ENCODE data around the gene TP63.

Gene TP63

DNA sequence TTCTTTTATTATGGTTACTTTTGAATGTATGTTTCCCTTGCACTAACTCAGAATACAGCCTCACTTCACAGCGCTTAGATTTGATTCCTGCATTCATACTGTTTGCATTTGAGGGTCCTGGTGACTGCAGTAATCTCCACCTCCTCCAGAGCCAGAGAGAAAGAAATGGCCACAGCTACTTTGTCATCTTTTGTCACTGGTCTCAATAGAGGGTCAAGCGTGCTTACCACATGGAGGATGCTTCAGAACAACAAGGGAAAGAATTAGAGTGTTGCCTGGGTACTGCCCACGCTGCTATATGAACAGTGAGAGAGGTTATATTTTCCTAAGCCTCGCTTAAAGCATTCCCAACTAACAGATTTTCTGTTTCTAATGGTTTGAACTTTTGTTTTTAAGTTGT, 190.1 kb downstream of the TP63 start:
- Histone ChIP-seq H3K4me3 (ENCODE audit: low read depth, low read length) (no peak overlapping the region), H3K27me3 (ENCODE audit: control insufficient read depth, insufficient read depth, low read length) (no peaks in the 10 kb centered on the region), H3K36me3 (ENCODE audit: control insufficient read depth, insufficient read depth, low read length) (no peaks in the 10 kb centered on the region), H3K27ac (ENCODE audit: low read depth, low read length) (no peak overlapping the region), H3K4me1 (ENCODE audit: control insufficient read depth, insufficient read depth, low read length) (peaks cover 22% of the 10 kb centered on the region), H3K9me3 (ENCODE audit: control insufficient read depth, insufficient read depth, low read length) (no peaks in the 10 kb centered on the region), H3K9ac (ENCODE audit: low read depth, low read length) (no peak overlapping the region)

DNA sequence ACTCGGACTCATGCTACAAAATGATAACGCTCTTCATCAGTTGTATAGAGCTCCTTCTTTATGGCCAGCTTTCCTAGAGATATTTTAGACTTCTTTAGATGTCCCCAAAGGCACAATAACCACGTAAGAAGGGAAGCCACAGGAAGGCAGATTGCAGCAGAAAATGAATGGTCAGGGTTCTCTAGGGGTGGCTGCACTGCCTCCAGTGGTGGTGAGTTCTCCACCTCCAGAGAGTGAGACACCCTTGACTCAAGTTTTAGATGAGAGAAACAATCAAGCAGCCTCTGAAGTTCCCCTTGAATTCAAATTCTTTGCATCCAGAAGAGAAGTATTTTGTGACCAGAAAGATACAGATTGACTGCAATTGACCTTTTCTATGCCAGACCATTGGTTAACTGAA, 191.5 kb downstream of the TP63 start:
- Histone ChIP-seq H3K9ac (ENCODE audit: low read depth, low read length) (no peak overlapping the region), H3K9me3 (ENCODE audit: control insufficient read depth, insufficient read depth, low read length) (no peaks in the 10 kb centered on the region), H3K36me3 (ENCODE audit: control insufficient read depth, insufficient read depth, low read length) (no peaks in the 10 kb centered on the region), H3K4me3 (ENCODE audit: low read depth, low read length) (no peak overlapping the region), H3K27me3 (ENCODE audit: control insufficient read depth, insufficient read depth, low read length) (no peaks in the 10 kb centered on the region), H3K4me1 (ENCODE audit: control insufficient read depth, insufficient read depth, low read length) (peaks cover 13% of the 10 kb centered on the region), H3K27ac (ENCODE audit: low read depth, low read length) (no peak overlapping the region)

DNA sequence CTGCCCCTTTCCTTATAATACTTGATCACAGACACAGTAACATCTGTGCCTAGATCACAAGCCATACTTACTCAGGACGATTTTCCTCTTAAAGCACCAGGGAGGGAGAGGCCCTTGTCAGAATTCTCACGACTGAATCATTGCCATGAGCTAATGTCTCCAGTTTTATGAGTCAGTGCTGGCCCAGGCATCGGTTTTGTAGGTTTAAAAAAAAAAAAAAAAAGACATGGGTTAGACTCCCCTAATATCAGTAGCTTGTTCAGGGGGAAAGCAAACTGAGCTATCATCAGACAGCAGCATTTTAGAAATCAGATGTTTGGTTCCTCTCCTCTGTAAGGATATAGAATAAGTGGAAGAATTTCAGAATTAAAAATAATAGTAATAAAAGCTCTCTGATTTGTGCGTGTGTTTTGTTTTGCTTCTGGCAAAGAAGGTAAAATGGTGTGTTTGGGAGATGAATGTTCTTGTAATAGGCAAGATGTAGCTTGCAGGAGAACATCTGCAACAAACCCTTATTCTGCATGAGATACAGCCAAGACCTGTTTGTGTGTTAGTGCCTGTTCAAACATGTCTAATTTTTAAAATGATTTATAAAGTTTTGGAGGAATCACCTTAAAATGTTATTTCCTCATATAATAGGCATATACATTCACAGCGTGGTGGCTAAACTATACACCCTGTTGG, 193.6 kb downstream of the TP63 start:
- H3K27me3 ChIP-seq (ENCODE audit: control insufficient read depth, insufficient read depth, low read length): no peaks in the 10 kb centered on the region
- H3K27ac ChIP-seq (ENCODE audit: low read depth, low read length): no peak overlapping the region
- no peaks in the 10 kb centered on the region for H3K9me3 ChIP-seq (ENCODE audit: control insufficient read depth, insufficient read depth, low read length)
- no peaks in the 10 kb centered on the region for H3K36me3 ChIP-seq (ENCODE audit: control insufficient read depth, insufficient read depth, low read length)
- H3K9ac ChIP-seq (ENCODE audit: low read depth, low read length): no peak overlapping the region
- H3K4me3 ChIP-seq (ENCODE audit: low read depth, low read length): no peak overlapping the region
- peaks cover 4% of the 10 kb centered on the region for H3K4me1 ChIP-seq (ENCODE audit: control insufficient read depth, insufficient read depth, low read length)

DNA sequence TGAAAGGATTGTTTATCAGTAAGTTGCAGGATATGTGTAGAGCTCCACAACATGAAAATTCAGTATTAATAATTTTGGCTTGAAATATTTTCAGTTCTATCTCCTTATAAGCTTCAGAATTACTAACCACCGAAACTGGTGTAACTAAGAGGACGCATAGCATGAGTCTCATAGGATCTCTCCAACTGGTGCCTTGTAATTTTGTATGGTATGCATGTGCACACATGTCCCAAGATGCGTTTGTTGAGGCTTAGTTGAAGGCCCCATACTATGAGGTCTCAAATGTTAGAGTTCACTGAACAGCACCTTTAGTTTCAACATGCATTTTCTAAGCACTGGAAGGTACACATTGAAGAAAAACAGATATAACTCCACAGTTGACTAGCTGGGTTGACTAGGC, 195.4 kb downstream of the TP63 start:
- Histone ChIP-seq H3K36me3 (ENCODE audit: control insufficient read depth, insufficient read depth, low read length) (no peaks in the 10 kb centered on the region), H3K4me1 (ENCODE audit: control insufficient read depth, insufficient read depth, low read length) (peaks cover 4% of the 10 kb centered on the region), H3K4me3 (ENCODE audit: low read depth, low read length) (no peak overlapping the region), H3K9me3 (ENCODE audit: control insufficient read depth, insufficient read depth, low read length) (no peaks in the 10 kb centered on the region), H3K27me3 (ENCODE audit: control insufficient read depth, insufficient read depth, low read length) (no peaks in the 10 kb centered on the region), H3K9ac (ENCODE audit: low read depth, low read length) (no peak overlapping the region), H3K27ac (ENCODE audit: low read depth, low read length) (no peak overlapping the region)

DNA sequence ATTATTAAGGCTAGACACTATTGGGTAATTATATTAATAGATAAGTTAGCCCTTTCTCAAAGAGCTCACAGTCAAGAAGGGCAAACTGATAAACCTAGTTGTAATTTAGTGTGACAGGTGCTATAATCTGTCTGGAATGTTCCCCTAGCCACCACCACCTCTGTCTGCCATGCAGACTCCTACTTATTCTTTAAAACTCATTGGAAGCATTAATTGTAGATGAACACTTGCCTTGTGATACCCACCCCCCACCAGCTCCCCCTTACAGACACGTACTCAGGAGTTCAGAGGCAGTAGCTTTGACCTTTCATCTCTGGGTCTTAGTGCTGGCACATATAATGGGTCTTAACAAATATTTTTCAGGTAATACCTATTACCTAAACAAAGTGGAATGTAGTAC, 195.9 kb downstream of the TP63 start:
- H3K27ac ChIP-seq (ENCODE audit: low read depth, low read length): no peak overlapping the region
- no peak overlapping the region for H3K4me3 ChIP-seq (ENCODE audit: low read depth, low read length)
- no peaks in the 10 kb centered on the region for H3K36me3 ChIP-seq (ENCODE audit: control insufficient read depth, insufficient read depth, low read length)
- no peak overlapping the region for H3K9ac ChIP-seq (ENCODE audit: low read depth, low read length)
- H3K9me3 ChIP-seq (ENCODE audit: control insufficient read depth, insufficient read depth, low read length): no peaks in the 10 kb centered on the region
- peaks cover 4% of the 10 kb centered on the region for H3K4me1 ChIP-seq (ENCODE audit: control insufficient read depth, insufficient read depth, low read length)
- H3K27me3 ChIP-seq (ENCODE audit: control insufficient read depth, insufficient read depth, low read length): no peaks in the 10 kb centered on the region

DNA sequence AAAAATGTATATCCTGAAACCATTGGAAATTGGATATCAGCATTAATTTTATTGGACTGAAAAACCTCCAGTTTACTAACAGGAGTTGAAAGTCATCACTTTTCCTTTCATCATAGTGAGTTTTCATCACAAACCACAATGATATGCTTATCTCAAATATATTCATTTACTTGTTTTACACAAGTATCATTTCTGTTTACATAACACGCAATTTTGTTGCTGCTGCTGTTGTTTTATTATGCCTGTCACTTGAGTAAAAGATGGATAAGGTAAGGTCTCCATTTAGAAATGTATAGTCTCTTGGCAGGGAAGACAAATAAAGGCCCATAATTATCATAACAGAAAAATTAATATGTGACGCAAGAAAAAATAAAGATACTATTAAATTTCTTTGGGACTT, 199.2 kb downstream of the TP63 start:
- Histone ChIP-seq H3K27ac (ENCODE audit: low read depth, low read length) (no peak overlapping the region), H3K4me1 (ENCODE audit: control insufficient read depth, insufficient read depth, low read length) (peaks cover 4% of the 10 kb centered on the region), H3K4me3 (ENCODE audit: low read depth, low read length) (no peak overlapping the region), H3K9me3 (ENCODE audit: control insufficient read depth, insufficient read depth, low read length) (no peaks in the 10 kb centered on the region), H3K9ac (ENCODE audit: low read depth, low read length) (no peak overlapping the region), H3K27me3 (ENCODE audit: control insufficient read depth, insufficient read depth, low read length) (no peaks in the 10 kb centered on the region), H3K36me3 (ENCODE audit: control insufficient read depth, insufficient read depth, low read length) (no peaks in the 10 kb centered on the region)

DNA sequence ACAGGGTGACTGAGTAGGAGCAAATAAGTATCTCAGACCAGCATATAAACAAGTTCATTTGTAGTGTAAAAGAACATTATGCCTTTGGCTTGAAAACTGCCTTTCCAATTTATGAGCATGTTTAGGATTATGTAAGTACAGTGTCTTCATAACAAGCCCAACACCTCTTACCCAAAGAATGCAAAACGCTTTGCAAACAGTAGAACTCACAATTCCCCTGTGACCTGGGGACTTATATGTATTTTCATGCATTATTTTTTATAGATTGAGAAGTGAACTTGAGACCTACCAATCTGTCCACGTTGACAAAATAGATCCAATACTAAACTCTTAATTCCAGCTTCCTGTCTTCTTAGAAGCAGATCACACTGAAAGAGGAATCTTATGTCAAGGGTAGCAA, 202.1 kb downstream of the TP63 start:
- H3K4me1 ChIP-seq (ENCODE audit: control insufficient read depth, insufficient read depth, low read length): no peaks in the 10 kb centered on the region
- H3K27me3 ChIP-seq (ENCODE audit: control insufficient read depth, insufficient read depth, low read length): no peaks in the 10 kb centered on the region
- no peaks in the 10 kb centered on the region for H3K36me3 ChIP-seq (ENCODE audit: control insufficient read depth, insufficient read depth, low read length)
- H3K9me3 ChIP-seq (ENCODE audit: control insufficient read depth, insufficient read depth, low read length): no peaks in the 10 kb centered on the region
- no peak overlapping the region for H3K9ac ChIP-seq (ENCODE audit: low read depth, low read length)
- H3K27ac ChIP-seq (ENCODE audit: low read depth, low read length): no peak overlapping the region
- H3K4me3 ChIP-seq (ENCODE audit: low read depth, low read length): no peak overlapping the region

DNA sequence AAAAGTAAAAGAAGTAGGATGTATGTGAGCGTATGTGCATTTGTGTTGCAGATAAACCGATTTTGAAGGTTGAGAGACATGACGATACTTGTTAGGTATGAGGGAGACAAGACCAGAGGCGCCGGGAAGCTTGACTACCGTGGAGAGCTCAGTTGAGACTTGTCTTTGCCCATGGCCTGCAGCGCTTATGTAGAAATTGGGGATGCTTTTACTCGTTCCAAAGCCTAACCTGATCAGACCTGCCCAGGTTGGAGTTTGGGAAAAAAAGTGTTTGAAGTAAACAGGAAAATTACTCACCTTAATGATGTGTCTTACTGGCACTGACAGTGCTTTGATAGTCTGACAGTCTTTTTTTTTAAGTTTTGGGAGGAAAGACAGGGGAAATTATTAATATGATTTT, 202.8 kb downstream of the TP63 start:
- Histone ChIP-seq H3K27me3 (ENCODE audit: control insufficient read depth, insufficient read depth, low read length) (no peaks in the 10 kb centered on the region), H3K4me3 (ENCODE audit: low read depth, low read length) (no peak overlapping the region), H3K9ac (ENCODE audit: low read depth, low read length) (no peak overlapping the region), H3K27ac (ENCODE audit: low read depth, low read length) (no peak overlapping the region), H3K36me3 (ENCODE audit: control insufficient read depth, insufficient read depth, low read length) (no peaks in the 10 kb centered on the region), H3K4me1 (ENCODE audit: control insufficient read depth, insufficient read depth, low read length) (no peaks in the 10 kb centered on the region), H3K9me3 (ENCODE audit: control insufficient read depth, insufficient read depth, low read length) (no peaks in the 10 kb centered on the region)

DNA sequence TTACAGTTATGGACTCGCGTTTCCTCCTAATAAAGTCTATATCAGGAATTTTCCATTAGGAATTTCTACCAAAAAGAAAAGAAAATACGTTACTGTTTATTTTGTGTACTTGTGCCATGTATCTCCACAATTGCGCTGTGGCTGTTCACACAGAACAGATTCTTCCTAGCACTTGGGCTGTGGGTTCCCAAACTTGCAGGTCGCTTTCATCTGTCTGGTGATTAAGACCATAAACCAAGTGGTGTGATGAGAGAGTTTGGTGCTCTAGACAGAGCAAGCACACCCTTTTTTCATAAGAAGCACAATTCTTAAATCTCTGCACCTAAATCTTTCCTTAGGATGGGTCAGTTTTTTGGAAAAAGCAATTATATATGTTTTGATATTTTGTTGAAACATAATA, 203.3 kb downstream of the TP63 start:
- Histone ChIP-seq H3K9ac (ENCODE audit: low read depth, low read length) (no peak overlapping the region), H3K4me3 (ENCODE audit: low read depth, low read length) (no peak overlapping the region), H3K4me1 (ENCODE audit: control insufficient read depth, insufficient read depth, low read length) (no peaks in the 10 kb centered on the region), H3K36me3 (ENCODE audit: control insufficient read depth, insufficient read depth, low read length) (no peaks in the 10 kb centered on the region), H3K27ac (ENCODE audit: low read depth, low read length) (no peak overlapping the region), H3K9me3 (ENCODE audit: control insufficient read depth, insufficient read depth, low read length) (no peaks in the 10 kb centered on the region), H3K27me3 (ENCODE audit: control insufficient read depth, insufficient read depth, low read length) (no peaks in the 10 kb centered on the region)

DNA sequence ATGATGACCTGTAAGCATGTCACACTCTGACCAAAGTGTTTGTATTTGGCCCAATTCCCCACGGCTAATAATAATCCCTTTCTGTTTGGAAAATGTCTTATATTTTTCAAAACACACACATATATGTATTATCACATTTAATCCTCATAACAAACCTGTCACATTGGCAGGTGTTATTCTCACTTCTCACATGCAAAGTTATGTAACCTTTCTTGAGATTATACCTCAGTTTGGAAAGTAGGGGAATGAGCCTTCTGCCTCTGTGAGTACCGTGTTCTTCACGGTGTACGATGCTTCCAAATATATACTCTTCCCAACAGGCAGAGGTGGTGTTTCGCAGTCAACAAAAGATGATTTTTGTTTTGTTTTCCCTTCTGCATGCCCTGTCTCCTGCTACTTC, 205.6 kb downstream of the TP63 start:
- Histone ChIP-seq H3K4me1 (ENCODE audit: control insufficient read depth, insufficient read depth, low read length) (no peaks in the 10 kb centered on the region), H3K9me3 (ENCODE audit: control insufficient read depth, insufficient read depth, low read length) (no peaks in the 10 kb centered on the region), H3K27ac (ENCODE audit: low read depth, low read length) (no peak overlapping the region)

DNA sequence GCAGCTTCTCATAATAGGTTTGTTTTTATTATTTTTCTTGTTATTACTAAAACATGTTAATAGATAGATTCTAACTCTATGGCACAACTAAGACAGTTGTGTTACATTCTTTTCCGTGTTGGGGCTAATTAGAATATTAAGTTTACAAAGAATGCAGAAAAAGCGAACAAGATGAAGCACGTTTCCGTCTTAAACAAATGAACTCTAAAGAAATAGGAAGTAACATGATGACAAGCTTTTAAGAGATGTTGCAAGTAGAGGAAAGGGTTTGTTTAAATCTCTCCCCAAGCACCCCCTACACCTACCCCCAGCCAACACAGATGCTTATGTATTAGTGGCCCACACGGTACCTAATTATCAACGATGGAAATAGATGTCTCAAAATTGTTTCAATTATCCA, 207.1 kb downstream of the TP63 start:
- no peak overlapping the region for H3K4me3 ChIP-seq (ENCODE audit: low read depth, low read length)
- no peaks in the 10 kb centered on the region for H3K36me3 ChIP-seq (ENCODE audit: control insufficient read depth, insufficient read depth, low read length)
- no peak overlapping the region for H3K9ac ChIP-seq (ENCODE audit: low read depth, low read length)
- H3K27ac ChIP-seq (ENCODE audit: low read depth, low read length): no peak overlapping the region
- H3K27me3 ChIP-seq (ENCODE audit: control insufficient read depth, insufficient read depth, low read length): no peaks in the 10 kb centered on the region
- H3K4me1 ChIP-seq (ENCODE audit: control insufficient read depth, insufficient read depth, low read length): no peaks in the 10 kb centered on the region
- H3K9me3 ChIP-seq (ENCODE audit: control insufficient read depth, insufficient read depth, low read length): no peaks in the 10 kb centered on the region

More for the DNA sequence above, 205.6 kb downstream of the TP63 start:
- Histone ChIP-seq H3K27me3 (ENCODE audit: control insufficient read depth, insufficient read depth, low read length) (no peaks in the 10 kb centered on the region), H3K36me3 (ENCODE audit: control insufficient read depth, insufficient read depth, low read length) (no peaks in the 10 kb centered on the region), H3K4me3 (ENCODE audit: low read depth, low read length) (no peak overlapping the region), H3K9ac (ENCODE audit: low read depth, low read length) (no peak overlapping the region)

DNA sequence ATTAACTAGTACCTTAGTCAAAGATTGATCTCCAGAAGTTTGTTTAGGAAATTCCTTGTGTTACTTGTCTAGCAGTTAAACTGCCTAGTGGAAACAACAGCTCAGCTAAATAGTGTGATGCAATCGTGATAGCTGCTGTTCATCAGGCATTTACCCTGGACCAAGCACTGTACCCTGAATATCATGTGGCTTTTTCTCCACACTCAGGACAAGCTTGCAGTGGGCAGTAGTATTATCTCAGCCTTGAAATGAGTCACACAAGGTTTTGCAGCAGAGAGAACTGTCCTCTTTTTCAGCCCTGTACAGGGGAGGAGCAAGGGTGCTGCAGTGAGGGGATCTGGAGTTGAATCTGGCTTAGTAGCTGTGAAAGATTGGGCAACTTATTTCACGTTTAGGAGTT, 208.4 kb downstream of the TP63 start:
- Histone ChIP-seq H3K27ac (ENCODE audit: low read depth, low read length) (no peak overlapping the region), H3K27me3 (ENCODE audit: control insufficient read depth, insufficient read depth, low read length) (no peaks in the 10 kb centered on the region), H3K4me1 (ENCODE audit: control insufficient read depth, insufficient read depth, low read length) (no peaks in the 10 kb centered on the region)

More for the DNA sequence above, 208.4 kb downstream of the TP63 start:
- Histone ChIP-seq H3K9me3 (ENCODE audit: control insufficient read depth, insufficient read depth, low read length) (no peaks in the 10 kb centered on the region), H3K36me3 (ENCODE audit: control insufficient read depth, insufficient read depth, low read length) (no peaks in the 10 kb centered on the region), H3K4me3 (ENCODE audit: low read depth, low read length) (no peak overlapping the region), H3K9ac (ENCODE audit: low read depth, low read length) (no peak overlapping the region)
